Activated CD8-positive, alpha-beta memory T cell treated with anti-CD3 and anti-CD28 coated beads for 48 hours (primary cell): Measurements from ENCODE around the gene ZNF423.
A peak's percentile ranks its signal among the peaks of the same experiment; 100 is the strongest.

Experiments
- DNase-seq, 3 experiments: peaks; one replicate each; pipeline ENCODE4 v3.0.0-alpha.2; 2020; ENCODE audit warnings: low read depth in 2 of 3, low spot score in 2 of 3

ZNF423 gene

DNA sequence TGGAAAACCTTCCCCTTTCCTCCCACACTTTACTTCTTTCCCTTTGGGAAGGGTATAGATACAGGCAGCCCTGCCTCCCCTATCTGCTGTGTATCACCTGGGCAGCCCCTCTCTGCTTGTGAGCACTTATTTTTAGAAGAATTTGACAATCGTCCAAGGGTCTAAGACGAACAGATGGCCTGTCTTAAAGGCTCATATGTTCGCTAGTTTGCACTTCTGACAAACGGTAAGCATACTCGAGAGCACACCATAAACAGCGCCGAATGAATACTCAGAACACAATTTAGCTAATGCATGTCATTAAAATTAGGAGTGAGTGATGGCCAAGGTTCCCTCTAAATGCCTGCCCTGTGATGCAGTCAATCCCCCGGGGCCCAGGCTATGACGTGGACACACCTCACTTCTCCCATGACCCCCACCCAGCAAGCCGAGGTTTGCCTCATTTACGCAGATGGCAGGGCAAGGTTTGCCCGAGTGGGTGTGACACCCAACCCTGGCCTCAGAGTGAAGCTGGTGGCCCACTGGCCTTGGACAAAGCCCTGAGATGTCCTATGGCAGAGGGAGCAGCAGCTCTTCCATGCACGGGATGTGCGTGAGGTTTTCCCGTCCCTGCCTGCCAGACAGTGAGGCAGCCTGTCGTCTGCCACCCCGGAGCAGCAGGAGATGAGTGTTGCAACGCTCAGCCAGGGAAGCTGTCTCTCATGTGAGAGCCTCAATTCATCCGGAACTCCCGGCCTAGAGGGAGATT is 357.1 kb downstream of the ZNF423 start:
- no peak for DNase-seq

DNA sequence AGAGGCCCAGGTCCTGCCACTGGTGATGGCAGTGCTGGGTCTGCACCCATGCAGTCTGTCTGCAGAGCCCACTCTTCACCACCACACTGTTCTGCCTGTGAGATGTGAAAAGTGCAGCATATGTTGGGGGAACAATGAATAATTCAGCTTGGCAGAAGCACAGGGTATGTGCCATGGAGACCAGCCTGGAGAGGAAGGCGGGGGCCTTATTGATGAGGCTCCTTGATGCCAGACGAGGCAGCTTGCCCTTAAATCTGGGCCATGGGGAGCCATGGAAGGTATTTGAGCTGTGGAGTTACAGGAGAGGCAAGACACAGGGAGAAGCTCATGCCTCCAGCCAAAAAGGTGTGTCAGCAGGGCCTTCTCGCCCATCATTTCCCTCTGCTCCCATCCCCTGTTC is 357.6 kb downstream of the ZNF423 start:
- no peak for DNase-seq

DNA sequence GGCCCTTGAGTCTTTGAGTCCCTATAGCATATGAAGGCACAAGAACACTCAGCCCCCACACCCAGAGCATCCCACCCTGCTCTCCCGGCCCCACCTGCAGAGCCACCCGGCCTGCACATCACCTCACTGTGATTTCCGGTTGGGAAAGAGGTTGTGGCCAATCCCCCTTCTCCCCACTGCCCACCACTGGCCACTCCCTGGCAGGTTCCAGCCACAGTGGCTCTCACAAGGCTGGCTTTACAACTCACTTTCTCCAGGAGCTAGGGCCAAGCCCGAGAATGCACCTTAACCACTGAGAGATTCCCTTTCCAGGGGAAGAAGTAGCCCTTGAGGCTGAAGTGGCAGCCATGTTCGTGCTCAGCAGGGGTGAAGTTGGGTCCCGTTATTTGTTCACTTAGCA is 358.4 kb downstream of the ZNF423 start:
- no peak for DNase-seq

DNA sequence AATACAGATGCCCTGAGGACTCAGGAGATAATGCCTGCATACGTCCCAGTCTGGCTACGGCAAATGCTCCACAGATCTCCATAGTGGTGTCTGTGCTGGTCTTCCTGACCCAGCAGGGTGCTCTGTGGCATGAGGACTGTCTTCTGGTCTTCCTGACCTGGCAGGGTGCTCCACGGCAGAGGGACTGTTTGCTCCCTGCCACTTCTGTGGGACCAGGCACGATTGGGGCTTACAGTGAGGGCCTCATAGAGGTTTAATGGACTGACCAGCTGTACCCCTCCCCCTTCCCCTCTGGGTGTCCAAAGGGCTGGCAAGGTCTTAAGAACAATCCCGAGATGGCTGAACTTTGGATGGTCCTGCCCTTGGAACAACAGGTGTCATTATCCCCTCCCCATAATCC is 359.3 kb downstream of the ZNF423 start:
- no peak for DNase-seq

DNA sequence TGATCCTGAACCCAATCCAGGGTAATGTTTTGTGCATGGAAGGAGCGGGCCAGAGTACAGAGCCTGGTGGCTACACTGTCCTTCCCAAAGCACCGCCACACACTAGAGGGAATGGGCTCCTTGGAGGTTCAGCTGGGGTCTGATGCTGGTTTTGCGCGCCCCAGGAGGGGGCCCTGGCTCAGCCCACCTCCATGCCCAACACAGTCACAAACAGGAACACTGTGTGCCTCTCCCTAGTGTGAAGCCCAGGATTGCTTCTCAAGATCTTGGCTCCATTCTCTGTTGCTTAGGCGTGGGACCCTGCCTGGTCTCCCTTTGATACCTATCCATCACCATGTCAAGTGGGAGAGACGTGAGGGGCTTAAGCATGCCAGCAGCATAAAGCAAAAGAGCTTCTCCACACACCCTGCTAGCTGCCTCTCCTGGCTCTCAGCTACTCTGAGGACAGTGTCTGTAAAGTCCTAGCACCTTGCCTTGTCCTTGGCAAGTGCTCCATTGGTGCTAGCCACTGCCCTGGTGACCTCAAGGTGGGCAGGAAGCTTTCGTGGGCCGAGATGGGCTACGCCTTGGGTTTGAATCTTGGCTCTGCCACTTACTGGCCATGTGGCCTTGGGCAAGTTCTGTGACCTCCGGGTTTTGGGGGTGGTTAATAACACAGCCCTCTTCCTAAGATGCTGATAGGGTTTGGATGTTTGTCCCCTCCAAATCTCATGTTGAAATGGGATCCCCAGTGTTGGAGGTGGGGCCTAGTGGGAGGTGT is 360.1 kb downstream of the ZNF423 start:
- DNase-seq = no peak

DNA sequence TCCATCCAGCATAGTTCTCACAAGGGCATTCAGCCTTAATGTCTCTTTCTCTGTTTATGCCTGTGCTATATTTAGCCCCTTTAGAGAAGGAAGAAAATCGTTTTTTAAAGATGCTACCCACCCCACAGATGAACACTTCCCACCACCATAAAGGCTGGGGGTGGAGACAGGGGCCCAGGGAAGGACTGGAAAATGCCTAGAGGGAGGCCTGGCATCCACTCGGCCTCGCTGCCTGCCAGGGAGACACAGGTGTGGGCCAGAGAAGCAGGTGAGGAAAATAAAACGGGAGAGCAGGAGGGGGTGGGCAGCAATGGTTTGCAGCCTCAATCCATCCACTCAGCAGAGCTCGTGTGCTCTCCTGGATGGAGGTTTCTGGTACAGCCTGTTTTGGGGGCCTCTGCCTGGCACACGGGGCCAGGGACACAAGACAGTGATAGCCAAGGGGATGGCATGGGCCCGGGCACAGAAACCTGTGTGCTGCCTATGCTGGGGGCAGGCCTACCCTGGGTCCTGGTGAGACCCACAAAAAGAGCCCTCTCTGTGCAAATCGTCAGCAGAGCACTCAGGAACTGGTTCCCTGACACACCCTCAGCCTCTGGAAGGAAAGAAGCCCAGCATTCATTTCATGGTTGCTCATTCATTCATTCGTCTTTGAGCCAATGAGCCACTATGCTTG is 360.9 kb downstream of the ZNF423 start:
- no peak for DNase-seq

DNA sequence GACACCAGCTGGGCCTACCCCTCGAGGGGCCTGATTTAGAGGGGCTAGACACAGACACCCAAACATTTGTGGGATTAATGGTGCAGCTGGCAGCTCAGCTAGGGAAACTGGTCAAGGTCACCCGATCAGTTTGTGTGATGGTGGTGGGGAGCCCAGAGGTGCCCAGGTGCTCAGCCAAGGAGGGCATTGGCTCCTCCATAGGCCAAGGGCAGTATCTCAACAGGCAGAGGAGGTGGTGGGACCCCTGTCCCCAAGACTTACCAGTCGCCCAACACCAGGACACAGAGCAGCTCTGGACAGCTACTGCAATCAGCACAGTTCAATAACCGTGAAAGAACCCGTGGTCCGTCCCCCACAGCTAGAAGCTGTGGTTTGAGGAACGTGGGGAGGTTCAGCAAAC is 361.4 kb downstream of the ZNF423 start:
- no peak for DNase-seq

DNA sequence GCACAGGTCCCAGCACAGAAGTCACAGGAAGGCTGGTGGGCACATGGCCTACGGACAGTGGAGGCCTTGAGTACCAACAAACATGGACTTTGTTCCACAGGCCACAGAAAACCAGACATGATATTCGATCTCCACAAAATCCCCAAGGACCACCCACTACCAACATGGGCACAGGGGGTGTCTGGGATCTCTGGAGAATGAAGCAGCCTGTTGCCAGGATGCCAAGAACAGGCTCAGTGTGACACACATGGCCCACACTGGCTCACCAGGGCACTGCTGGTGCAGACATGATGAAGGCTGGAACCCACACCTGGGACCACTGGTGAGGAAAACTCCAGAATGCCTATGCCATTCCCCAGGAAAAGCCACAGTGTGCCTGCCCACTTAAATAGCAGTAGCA is 362.1 kb downstream of the ZNF423 start:
- DNase-seq = no peak

DNA sequence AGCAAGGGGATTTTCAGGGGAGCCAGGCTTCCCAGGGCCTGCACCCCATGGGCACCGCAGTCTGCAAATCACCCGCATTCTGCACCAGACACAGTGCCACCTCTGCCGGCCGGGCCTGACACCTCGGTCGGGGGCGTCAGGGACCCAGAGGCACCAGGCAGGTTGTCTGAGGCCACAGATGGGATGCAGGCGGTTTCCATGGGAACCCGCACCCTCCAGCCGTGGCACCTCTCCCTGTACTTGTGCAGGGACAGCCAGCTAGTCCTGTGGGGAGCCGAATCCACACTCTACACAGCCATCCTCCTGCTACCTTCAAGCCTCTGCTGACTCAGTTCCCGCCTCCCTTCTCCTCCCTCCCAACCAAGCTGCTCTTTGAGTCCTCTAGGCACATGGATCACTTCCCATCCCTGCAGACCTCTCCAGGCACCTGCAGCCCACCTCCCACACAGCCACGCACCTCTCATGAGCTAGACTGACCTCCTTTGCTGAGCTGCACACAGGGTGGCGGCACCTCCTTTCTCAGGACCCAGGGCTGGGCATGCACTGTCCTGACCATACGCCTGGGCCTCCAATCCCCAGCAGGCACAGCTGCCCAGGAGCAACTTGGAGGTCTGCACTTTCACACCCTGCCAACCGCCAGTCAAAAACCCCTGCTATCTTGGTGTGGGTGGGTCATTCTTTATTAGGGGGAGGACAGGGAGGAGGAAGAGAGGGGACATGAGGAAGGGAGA is 362.9 kb downstream of the ZNF423 start:
- no peak for DNase-seq

DNA sequence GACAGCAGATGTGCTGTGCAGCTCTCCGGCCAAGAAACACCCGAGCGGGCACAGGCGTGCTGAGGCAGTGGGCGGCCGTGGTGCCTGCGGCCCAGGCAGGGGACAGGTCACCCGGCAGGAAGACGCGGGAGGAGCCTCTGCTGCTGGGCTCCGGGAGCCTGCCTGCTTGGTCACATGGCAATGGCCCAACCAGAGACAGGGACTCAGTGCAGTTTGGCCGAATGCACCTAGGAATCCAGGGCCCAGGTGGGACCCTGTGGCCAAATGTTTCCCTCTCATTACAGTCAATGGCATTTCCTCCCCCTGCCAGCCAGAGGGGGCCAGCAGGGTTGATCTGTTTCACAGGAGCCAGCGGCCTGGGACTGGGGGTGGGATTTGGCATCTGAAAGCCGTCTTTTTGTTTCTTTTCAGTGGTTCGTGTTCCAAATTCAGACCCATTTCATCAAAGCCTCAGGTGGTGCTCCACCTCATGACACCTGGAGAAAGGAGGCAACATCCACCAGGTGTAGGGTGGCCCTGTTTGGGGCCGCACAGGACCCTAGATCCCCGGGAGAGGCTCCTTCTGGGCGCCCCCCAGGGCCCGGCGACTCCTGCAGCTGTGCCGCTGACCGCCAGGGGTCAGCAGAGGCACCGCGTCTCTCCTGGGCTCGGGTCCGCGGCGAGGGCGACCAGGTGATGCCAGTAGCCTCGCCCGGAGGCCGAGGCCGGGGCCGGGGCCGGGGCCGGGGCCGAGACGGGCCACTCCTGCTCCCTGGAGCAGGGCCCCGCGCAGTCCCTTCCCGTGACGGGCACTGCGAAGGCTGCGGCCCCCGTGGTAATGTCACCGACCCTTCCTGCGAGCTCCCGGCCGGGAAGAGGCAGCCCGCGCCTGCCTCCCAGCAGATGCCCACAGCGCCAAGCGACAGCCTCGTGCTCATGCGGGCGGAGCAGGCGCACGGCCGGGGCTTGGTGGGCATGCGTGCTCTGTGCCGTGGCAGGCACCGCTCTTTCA is 363.8 kb downstream of the ZNF423 start:
- peak in 2 of 3 experiments; percentile 8 to 16 for DNase-seq

DNA sequence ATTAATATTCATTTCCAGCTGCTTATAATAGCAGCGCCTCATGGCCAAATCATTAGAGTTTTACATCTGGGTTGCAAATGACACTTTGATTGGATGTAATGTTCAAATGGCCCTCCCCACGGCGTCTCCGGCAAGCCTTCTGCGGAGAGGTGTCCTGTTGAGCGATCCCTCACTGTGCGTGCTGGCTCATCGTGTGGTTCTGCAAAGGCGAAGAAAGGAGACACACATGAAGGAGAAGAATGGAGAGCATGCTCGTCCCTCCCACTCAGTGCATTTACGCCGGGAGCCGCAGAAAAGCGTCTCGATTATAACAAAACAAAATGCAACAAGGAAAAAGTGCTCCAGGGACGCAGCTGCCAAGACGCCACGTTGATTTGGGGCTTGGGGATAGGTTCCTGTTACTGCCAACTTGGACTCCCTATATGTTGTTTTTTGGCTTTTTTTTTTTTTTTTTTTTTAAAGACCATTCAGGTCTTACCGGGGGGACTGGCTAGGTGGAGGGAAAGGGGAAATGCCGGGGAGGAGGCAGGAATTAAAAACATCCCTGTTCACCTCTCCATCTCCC is 364.7 kb downstream of the ZNF423 start:
- DNase-seq = no peak

DNA sequence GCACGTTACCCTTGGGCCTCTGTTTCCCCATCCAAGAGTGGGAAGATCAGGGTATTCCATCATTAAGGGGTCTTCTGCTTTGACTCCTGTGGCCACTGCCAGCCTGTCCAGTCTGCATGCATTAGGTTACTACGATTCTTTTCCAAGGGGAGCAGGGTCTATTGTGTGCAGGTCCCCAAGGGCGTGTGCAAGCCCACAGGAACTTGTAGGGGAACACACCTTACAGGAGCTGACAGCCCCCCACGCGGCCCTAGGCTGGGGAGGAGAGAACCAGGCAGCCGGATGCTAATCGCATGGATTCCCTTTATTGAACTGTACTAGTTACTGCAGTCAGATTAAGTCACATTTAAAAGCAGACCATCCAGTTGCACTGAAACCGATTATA is 365.6 kb downstream of the ZNF423 start:
- no peak for DNase-seq

DNA sequence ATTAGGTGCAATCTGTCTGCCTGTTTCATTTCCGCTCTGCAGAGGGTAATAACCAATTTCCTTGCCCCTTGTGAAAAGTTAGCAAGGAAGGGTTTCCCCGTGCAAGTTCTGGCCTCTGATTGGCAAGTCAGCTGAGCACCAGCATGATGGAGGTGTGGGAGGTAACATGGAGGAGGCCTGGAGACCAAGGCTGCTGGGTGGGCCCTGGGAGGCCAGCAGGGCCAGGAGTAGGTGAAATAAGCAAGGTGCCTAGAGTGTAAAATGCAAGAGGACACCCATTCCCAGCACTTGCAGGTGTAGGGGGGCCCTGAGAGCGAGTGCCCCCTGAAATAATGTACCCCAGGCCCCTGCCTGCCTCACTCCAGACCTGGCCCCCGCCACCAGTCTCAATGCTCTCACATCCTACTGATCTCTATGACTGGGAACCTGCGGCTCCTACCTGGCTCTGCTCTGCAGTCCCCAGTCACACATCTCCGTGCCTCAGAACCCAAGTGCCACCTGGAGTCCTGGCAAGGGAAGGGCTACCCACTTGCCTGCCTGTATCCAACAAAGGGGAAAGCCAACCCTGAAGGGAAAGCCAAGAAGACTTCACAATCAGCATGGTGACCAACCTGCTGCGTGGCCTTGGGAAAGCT is 366.1 kb downstream of the ZNF423 start:
- no peak for DNase-seq

DNA sequence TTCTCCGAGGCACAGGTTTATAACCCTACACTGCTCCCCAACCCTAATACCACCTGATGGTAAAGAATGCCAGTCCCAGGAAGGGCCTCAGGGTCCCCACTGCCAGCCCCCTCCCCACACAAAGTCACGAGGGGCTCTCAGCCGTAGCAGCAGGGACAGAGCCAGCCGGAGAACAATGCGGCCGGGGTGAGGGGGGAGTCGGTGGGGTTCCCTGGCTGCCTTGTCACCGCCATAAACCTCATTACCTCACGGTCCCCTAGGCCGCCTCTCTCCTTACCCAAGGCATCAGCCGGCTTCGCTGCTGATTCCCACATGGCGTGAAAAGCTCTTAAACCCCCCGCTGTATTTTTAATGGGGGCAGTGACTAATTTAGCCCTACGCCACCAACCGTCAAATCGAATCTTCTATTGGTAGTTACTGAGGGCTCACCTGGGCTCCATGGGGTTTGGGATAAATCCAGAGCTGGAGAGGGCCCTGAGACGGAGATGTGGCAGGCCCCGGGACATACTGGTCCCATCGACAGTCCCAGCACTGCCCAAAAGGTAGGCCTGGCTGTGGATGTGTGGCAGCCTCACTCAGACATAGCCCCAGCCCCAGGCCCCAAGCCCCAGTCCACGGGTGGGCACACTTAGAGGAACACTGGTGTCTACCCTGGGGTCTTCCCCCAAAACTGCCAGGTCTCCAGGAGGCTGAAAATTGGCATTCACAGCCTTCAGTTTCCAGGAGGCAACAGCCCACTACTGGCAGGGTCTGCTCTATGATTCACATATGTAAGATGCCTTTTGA is 367.0 kb downstream of the ZNF423 start:
- DNase-seq = no peak

DNA sequence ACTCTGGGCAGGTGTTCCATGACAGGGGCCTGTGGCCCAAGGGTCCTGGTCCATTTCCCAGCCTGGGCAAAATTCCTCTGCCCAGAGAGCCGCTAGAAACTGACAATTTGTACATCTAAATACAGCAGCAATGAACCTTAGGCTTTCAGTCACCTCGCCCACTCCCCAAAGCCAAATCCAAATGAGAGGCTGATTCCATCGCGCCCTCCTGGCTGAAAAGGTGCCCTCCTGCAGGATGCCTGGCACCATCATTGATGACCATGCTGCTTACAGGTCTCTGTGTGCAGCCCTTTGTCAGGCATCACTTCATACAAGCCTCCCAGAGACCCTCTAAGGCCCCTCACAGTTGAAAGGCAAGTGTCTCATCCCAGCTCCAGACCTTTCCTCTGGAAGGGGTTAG is 367.6 kb downstream of the ZNF423 start:
- DNase-seq = no peak

DNA sequence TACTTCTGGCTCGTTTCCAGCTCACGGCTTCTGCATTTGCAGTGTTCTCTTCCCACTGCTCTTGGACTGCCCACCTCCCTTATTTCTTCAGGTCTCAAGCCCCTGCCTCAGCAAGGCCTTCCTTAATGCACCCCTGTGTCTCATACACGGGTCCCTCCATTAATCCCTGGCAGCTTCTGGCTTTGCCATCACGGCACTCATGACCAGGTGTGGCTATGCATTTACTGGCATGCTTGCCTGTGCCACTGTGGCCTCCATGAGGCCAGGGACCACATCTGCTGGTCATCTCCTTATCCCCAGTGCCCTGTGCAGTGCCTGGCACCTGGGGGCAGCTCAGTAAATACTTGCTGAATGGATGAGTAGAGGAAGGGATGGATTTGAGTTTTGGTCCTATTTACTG is 368.2 kb downstream of the ZNF423 start:
- no peak for DNase-seq

DNA sequence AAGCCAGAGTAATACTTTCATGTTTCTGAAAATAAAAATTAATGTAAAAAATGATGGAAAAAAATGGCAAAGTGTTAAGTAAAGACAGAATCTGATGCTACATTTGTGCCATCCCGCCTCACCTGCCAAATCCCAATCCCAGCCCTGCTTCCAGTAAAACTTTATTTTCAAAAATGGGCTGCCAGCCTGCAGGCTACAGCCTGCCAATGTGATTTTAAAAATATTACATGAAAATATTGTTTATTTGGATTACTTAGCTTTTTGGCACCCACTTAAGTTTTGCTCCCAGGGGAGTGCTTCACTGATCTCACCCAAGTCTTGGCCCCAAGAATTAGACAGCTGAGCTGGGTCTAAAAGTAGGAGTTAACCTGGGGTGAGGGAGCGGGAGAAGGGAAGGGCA is 369.5 kb downstream of the ZNF423 start:
- DNase-seq = no peak

DNA sequence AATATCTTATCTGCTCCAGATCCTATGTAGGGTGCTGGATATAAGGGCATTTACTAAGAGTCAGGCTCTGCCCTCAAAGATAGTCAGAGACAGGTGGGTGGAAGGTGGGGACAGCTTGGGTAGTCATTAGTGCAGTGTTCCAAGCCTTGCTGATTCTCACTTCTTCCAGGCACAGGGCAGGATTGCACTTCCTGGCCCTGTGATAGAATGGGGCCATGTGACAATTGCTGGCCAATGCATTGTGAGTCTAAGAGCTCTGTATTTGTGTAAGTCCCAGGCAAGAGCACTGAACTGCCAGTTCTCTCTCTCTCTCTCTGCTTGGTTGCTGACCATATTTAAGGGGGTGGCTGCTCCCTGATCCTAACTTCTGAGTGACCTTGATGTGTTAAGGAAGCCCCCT is 370.2 kb downstream of the ZNF423 start:
- no peak for DNase-seq

DNA sequence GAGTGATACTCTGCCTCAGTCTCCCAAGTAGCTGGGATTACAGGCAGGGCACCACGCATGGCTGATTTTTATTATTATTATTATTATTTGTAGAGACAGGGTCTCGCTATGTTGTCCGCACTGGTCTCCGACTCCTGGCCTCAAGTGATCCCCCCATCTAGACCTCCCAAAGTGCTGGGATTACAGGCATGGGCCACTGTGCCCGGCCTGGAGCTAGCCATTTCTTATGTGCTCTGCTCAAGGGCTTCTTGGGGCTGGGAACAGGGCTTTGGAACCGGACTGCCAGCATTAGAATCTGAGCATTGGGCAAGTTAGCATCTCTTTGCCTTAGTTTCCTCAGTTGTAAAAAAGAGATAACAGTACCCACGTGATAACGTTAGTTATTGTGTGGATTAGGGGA is 371.0 kb downstream of the ZNF423 start:
- no peak for DNase-seq
